ENCODE data around the gene ARHGAP26.

GRCh38 chr5:143129910-143130612 is 359.9 kb downstream of the ARHGAP26 start:
- TF ChIP-seq CTCF (IDR thresholded peaks at IDR 0.05) (no peak), POLR2A (IDR thresholded peaks at IDR 0.05) (no peak)
